OCI-LY7 (cell line): Measurements from ENCODE around the gene PATJ. TPM values are rescaled to one million over a fixed set of nuclear protein-coding genes. Genes with fewer than 3 reads are reported as not detected.
"Not testable (repeated sequence)": the region's sequence is repeated elsewhere in the genome, so short reads cannot be mapped to it uniquely, and the experiment has no call there.

Experiments
- BruUV-seq: library from RNA; stranded (reverse); fragments of 400-500 nt; replicated peaks from 2 replicates; lab custom pipeline; 2021; lab: Mats Ljungman, UMichigan
- CTCF ChIA-PET: fragments of 300-600 bp; sonication (Branson Sonifier 250); formaldehyde crosslinking; loops from one replicate; lab custom pipeline; 2022; ENCODE audit warnings: antibody characterized with exemption; ENCODE audit not compliant: unreplicated experiment; lab: Charles Lee
- POLR2A ChIA-PET: fragments of 300-600 bp; sonication (Branson Sonifier 250); formaldehyde crosslinking; loops from one replicate; lab custom pipeline; 2022; ENCODE audit warnings: antibody characterized with exemption; lab: Charles Lee
- DNase-seq: peaks from one replicate; pipeline ENCODE4 v3.0.0-alpha.2; 2015; ENCODE audit warnings: low spot score
- H2AFZ ChIP-seq: fragments of 200-600 bp; sonication (generic), shearing (Covaris generic); 2 replicates; pipeline ENCODE4 v1.6.1; 2014; ENCODE audit warnings: mild to moderate bottlenecking, antibody characterized with exemption, low read length, moderate library complexity
- H3K27ac ChIP-seq: fragments of 200-600 bp; sonication (generic); 2 replicates; pipeline ENCODE4 v1.5.1; 2014; ENCODE audit warnings: mixed run types, low read depth, mild to moderate bottlenecking, moderate library complexity, low read length, inconsistent platforms; ENCODE audit not compliant: poor library complexity, severe bottlenecking
- H3K36me3 ChIP-seq: fragments of 200-600 bp; sonication (generic); 2 replicates; pipeline ENCODE4 v1.6.1; 2014; ENCODE audit warnings: mild to moderate bottlenecking, antibody characterized with exemption, low read length, moderate library complexity, mixed read lengths; ENCODE audit not compliant: insufficient read depth
- H3K4me1 ChIP-seq: fragments of 200-600 bp; sonication (generic); 2 replicates; pipeline ENCODE4 v1.5.1; 2014; ENCODE audit warnings: mild to moderate bottlenecking, low read length; ENCODE audit not compliant: insufficient read depth, poor library complexity, severe bottlenecking
- H3K4me2 ChIP-seq: fragments of 200-600 bp; sonication (generic); 2 replicates; pipeline ENCODE4 v1.6.1; 2014; ENCODE audit warnings: mild to moderate bottlenecking, low read length
- H3K4me3 ChIP-seq: fragments of 200-600 bp; sonication (generic); 2 replicates; pipeline ENCODE4 v1.5.1; 2014; ENCODE audit warnings: mild to moderate bottlenecking, low read depth, low read length; ENCODE audit not compliant: poor library complexity, severe bottlenecking
- H3K79me2 ChIP-seq: fragments of 200-600 bp; sonication (generic); 2 replicates; pipeline ENCODE4 v1.6.1; 2016; ENCODE audit warnings: low read depth, mild to moderate bottlenecking, low read length, moderate library complexity, mixed read lengths; ENCODE audit not compliant: insufficient read depth
- H3K9me2 ChIP-seq: fragments of 200-600 bp; sonication (generic); 2 replicates; pipeline ENCODE4 v1.6.1; 2016; ENCODE audit warnings: mild to moderate bottlenecking, low read length, mixed read lengths; ENCODE audit not compliant: insufficient read depth
- H3K9me3 ChIP-seq: fragments of 200-600 bp; sonication (generic); 2 replicates; pipeline ENCODE4 v1.6.1; 2014; ENCODE audit warnings: mild to moderate bottlenecking, mixed run types, low read length, mixed read lengths
- H4K20me1 ChIP-seq: fragments of 200-600 bp; sonication (generic); 2 replicates; pipeline ENCODE4 v1.6.1; 2014; ENCODE audit warnings: mild to moderate bottlenecking, antibody characterized with exemption, low read length, moderate library complexity, mixed read lengths; ENCODE audit not compliant: insufficient read depth
- CTCF ChIP-seq: fragments of 200-600 bp; sonication (generic); conservative IDR thresholded peaks from 2 replicates; pipeline ENCODE4 v1.5.1; 2014; ENCODE audit warnings: mild to moderate bottlenecking, antibody characterized with exemption, low read length, moderate library complexity, mixed read lengths
- EZH2phosphoT487 ChIP-seq: fragments of 200-600 bp; sonication (generic); IDR thresholded peaks from 2 replicates; pipeline ENCODE4 v1.6.1; 2018; ENCODE audit warnings: low read depth, borderline replicate concordance, mild to moderate bottlenecking, mixed run types, antibody characterized with exemption, low read length, moderate library complexity, mixed read lengths
- intact Hi-C: fragments of 100-400 bp; cut with micrococcal nuclease; formaldehyde crosslinking; loops from one replicate; pipeline ENCODE4 v1.10.0; 2022; ENCODE audit not compliant: unreplicated experiment
- total RNA-seq, 2 experiments: library from RNA; depleted of rRNA in 1 of 2; stranded (reverse); fragments of >200 nt in 1 of 2; shearing (Covaris generic) in 1 of 2; gene quantifications; 2 replicates each; pipeline ENCODE4 v1.2.3, GENCODE V29; 2014 to 2022

PATJ gene
- total RNA-seq, 2 experiments from 2014 or later = 0.95 to 4.0 TPM

GRCh38 chr1:61709908-61710289, 32.4 kb upstream of the PATJ start:
- Histone ChIP-seq H3K4me3 (no peak overlapping the region), H3K4me1 (no peaks in the 10 kb centered on the region), H3K27ac (no peak overlapping the region), H3K36me3 (peaks cover 78% of the 10 kb centered on the region), H2AFZ (no peak overlapping the region), H4K20me1 (no peaks in the 10 kb centered on the region), H3K9me2 (no peaks in the 10 kb centered on the region), H3K4me2 (no peak overlapping the region), H3K9me3 (no peaks in the 10 kb centered on the region), H3K79me2 (peaks cover 23% of the 10 kb centered on the region; the same call in 1 of the 2 replicates)
- no peak for DNase-seq
- intact Hi-C loops = no loop called here
- POLR2A ChIA-PET = no interaction called here
- TF ChIP-seq CTCF (no peak), EZH2phosphoT487 (no peak)
- CTCF ChIA-PET = no interaction called here
- no TSS peak for BruUV-seq

- POLR2A ChIA-PET, H3K9me3 ChIP-seq, H2AFZ ChIP-seq, DNase-seq, H3K4me2 ChIP-seq, CTCF ChIA-PET, H3K27ac ChIP-seq, H4K20me1 ChIP-seq, BruUV-seq, H3K4me3 ChIP-seq, H3K4me1 ChIP-seq, H3K9me2 ChIP-seq, intact Hi-C loops: not testable (repeated sequence)
- H3K36me3 ChIP-seq = peaks cover 70% of the 10 kb centered on the region
- H3K79me2 ChIP-seq = peaks cover 31% of the 10 kb centered on the region; the same call in 1 of the 2 replicates
Measured at GRCh38 chr1:61711257-61711656, 31.0 kb upstream of the PATJ start.

GRCh38 chr1:61711969-61712368, 30.3 kb upstream of the PATJ start:
- intact Hi-C loops = no loop called here
- DNase-seq = no peak
- ChIA-PET CTCF (no interaction called here), POLR2A (no interaction called here)
- H3K9me2 ChIP-seq = no peaks in the 10 kb centered on the region
- H3K4me3 ChIP-seq = no peak overlapping the region
- no peak overlapping the region for H3K4me2 ChIP-seq
- TF ChIP-seq EZH2phosphoT487 (no peak), CTCF (no peak)
- no peaks in the 10 kb centered on the region for H3K4me1 ChIP-seq
- no peaks in the 10 kb centered on the region for H3K9me3 ChIP-seq
- no peak overlapping the region for H3K27ac ChIP-seq
- BruUV-seq = no TSS peak
- H4K20me1 ChIP-seq = no peaks in the 10 kb centered on the region
- peaks cover 63% of the 10 kb centered on the region for H3K36me3 ChIP-seq
- peaks cover 35% of the 10 kb centered on the region; the same call in 1 of the 2 replicates for H3K79me2 ChIP-seq
- H2AFZ ChIP-seq = no peak overlapping the region

- BruUV-seq, H3K9me3 ChIP-seq, POLR2A ChIA-PET, intact Hi-C loops, CTCF ChIA-PET, DNase-seq, H3K27ac ChIP-seq, H3K9me2 ChIP-seq, H3K4me3 ChIP-seq, H4K20me1 ChIP-seq, H3K4me2 ChIP-seq, H2AFZ ChIP-seq: not testable (repeated sequence)
- peaks cover 11% of the 10 kb centered on the region for H3K4me1 ChIP-seq
- peaks cover 62% of the 10 kb centered on the region for H3K79me2 ChIP-seq
- H3K36me3 ChIP-seq = peaks cover 35% of the 10 kb centered on the region
Measured at GRCh38 chr1:61718996-61719663, 23.1 kb upstream of the PATJ start.
